OCI-LY7 (cell line): ENCODE results near the gene SRXN1. TPM values are rescaled to one million over a fixed set of nuclear protein-coding genes. Genes with fewer than 3 reads are reported as not detected.

Experiments
- BruUV-seq: library from RNA; stranded (reverse); fragments of 400-500 nt; replicated peaks from 2 replicates; lab custom pipeline; 2021; lab: Mats Ljungman, UMichigan
- CTCF ChIA-PET: fragments of 300-600 bp; sonication (Branson Sonifier 250); formaldehyde crosslinking; loops from one replicate; lab custom pipeline; 2022; ENCODE audit warnings: antibody characterized with exemption; ENCODE audit not compliant: unreplicated experiment; lab: Charles Lee
- POLR2A ChIA-PET: fragments of 300-600 bp; sonication (Branson Sonifier 250); formaldehyde crosslinking; loops from one replicate; lab custom pipeline; 2022; ENCODE audit warnings: antibody characterized with exemption; lab: Charles Lee
- DNase-seq: peaks from one replicate; pipeline ENCODE4 v3.0.0-alpha.2; 2015; ENCODE audit warnings: low spot score
- H2AFZ ChIP-seq: fragments of 200-600 bp; sonication (generic), shearing (Covaris generic); 2 replicates; pipeline ENCODE4 v1.6.1; 2014; ENCODE audit warnings: mild to moderate bottlenecking, antibody characterized with exemption, low read length, moderate library complexity
- H3K27ac ChIP-seq: fragments of 200-600 bp; sonication (generic); 2 replicates; pipeline ENCODE4 v1.5.1; 2014; ENCODE audit warnings: mixed run types, low read depth, mild to moderate bottlenecking, moderate library complexity, low read length, inconsistent platforms; ENCODE audit not compliant: poor library complexity, severe bottlenecking
- H3K36me3 ChIP-seq: fragments of 200-600 bp; sonication (generic); 2 replicates; pipeline ENCODE4 v1.6.1; 2014; ENCODE audit warnings: mild to moderate bottlenecking, antibody characterized with exemption, low read length, moderate library complexity, mixed read lengths; ENCODE audit not compliant: insufficient read depth
- H3K4me1 ChIP-seq: fragments of 200-600 bp; sonication (generic); 2 replicates; pipeline ENCODE4 v1.5.1; 2014; ENCODE audit warnings: mild to moderate bottlenecking, low read length; ENCODE audit not compliant: insufficient read depth, poor library complexity, severe bottlenecking
- H3K4me2 ChIP-seq: fragments of 200-600 bp; sonication (generic); 2 replicates; pipeline ENCODE4 v1.6.1; 2014; ENCODE audit warnings: mild to moderate bottlenecking, low read length
- H3K4me3 ChIP-seq: fragments of 200-600 bp; sonication (generic); 2 replicates; pipeline ENCODE4 v1.5.1; 2014; ENCODE audit warnings: mild to moderate bottlenecking, low read depth, low read length; ENCODE audit not compliant: poor library complexity, severe bottlenecking
- H3K79me2 ChIP-seq: fragments of 200-600 bp; sonication (generic); 2 replicates; pipeline ENCODE4 v1.6.1; 2016; ENCODE audit warnings: low read depth, mild to moderate bottlenecking, low read length, moderate library complexity, mixed read lengths; ENCODE audit not compliant: insufficient read depth
- H3K9me2 ChIP-seq: fragments of 200-600 bp; sonication (generic); 2 replicates; pipeline ENCODE4 v1.6.1; 2016; ENCODE audit warnings: mild to moderate bottlenecking, low read length, mixed read lengths; ENCODE audit not compliant: insufficient read depth
- H3K9me3 ChIP-seq: fragments of 200-600 bp; sonication (generic); 2 replicates; pipeline ENCODE4 v1.6.1; 2014; ENCODE audit warnings: mild to moderate bottlenecking, mixed run types, low read length, mixed read lengths
- H4K20me1 ChIP-seq: fragments of 200-600 bp; sonication (generic); 2 replicates; pipeline ENCODE4 v1.6.1; 2014; ENCODE audit warnings: mild to moderate bottlenecking, antibody characterized with exemption, low read length, moderate library complexity, mixed read lengths; ENCODE audit not compliant: insufficient read depth
- CTCF ChIP-seq: fragments of 200-600 bp; sonication (generic); conservative IDR thresholded peaks from 2 replicates; pipeline ENCODE4 v1.5.1; 2014; ENCODE audit warnings: mild to moderate bottlenecking, antibody characterized with exemption, low read length, moderate library complexity, mixed read lengths
- EZH2phosphoT487 ChIP-seq: fragments of 200-600 bp; sonication (generic); IDR thresholded peaks from 2 replicates; pipeline ENCODE4 v1.6.1; 2018; ENCODE audit warnings: low read depth, borderline replicate concordance, mild to moderate bottlenecking, mixed run types, antibody characterized with exemption, low read length, moderate library complexity, mixed read lengths
- intact Hi-C: fragments of 100-400 bp; cut with micrococcal nuclease; formaldehyde crosslinking; loops from one replicate; pipeline ENCODE4 v1.10.0; 2022; ENCODE audit not compliant: unreplicated experiment
- total RNA-seq, 2 experiments: library from RNA; depleted of rRNA in 1 of 2; stranded (reverse); fragments of >200 nt in 1 of 2; shearing (Covaris generic) in 1 of 2; gene quantifications; 2 replicates each; pipeline ENCODE4 v1.2.3, GENCODE V29; 2014 to 2022

Gene SRXN1
- total RNA-seq, 2 experiments from 2014 or later, result 18.6 to 19.8 TPM

- Histone ChIP-seq H3K4me3 (no peak overlapping the region), H3K9me2 (no peaks in the 10 kb centered on the region), H2AFZ (peak overlapping the region; percentile 80; the same call in 1 of the 2 replicates), H3K27ac (no peak overlapping the region), H3K36me3 (peaks cover 17% of the 10 kb centered on the region; the same call in 1 of the 2 replicates), H3K9me3 (no peaks in the 10 kb centered on the region), H4K20me1 (0 out of 2 replicates have a peak, but pooled peaks cover 4% of the 10 kb centered on the region), H3K79me2 (peaks cover 24% of the 10 kb centered on the region; the same call in 1 of the 2 replicates), H3K4me1 (peaks cover 15% of the 10 kb centered on the region), H3K4me2 (peak overlapping the region; percentile 95; the same call in 1 of the 2 replicates)
- intact Hi-C loops, result loop anchor here (10.0 kb wide), 1 partner anchor 180 kb away; the partner anchor contains the start of gene FAM110A
- no peak for TF ChIP-seq CTCF
- no peak for TF ChIP-seq EZH2phosphoT487
- no TSS peak for BruUV-seq
- POLR2A ChIA-PET, result no interaction called here
- CTCF ChIA-PET, result no interaction called here
- no peak for DNase-seq
Measured at GRCh38 chr20:654417-654750, 1.4 kb upstream of the SRXN1 start.

GRCh38 chr20:653590-654416 is 803 bp upstream of the SRXN1 start:
- H3K9me2 ChIP-seq, result no peaks in the 10 kb centered on the region
- TF ChIP-seq CTCF (no peak), EZH2phosphoT487 (no peak)
- no peak overlapping the region for H3K27ac ChIP-seq
- DNase-seq, result no peak
- H3K9me3 ChIP-seq, result no peaks in the 10 kb centered on the region
- H3K4me1 ChIP-seq, result peaks cover 15% of the 10 kb centered on the region
- ChIA-PET POLR2A (no interaction called here), CTCF (no interaction called here)
- peak overlapping the region; percentile 95 for H3K4me2 ChIP-seq
- peaks cover 24% of the 10 kb centered on the region; the same call in 1 of the 2 replicates for H3K79me2 ChIP-seq
- H4K20me1 ChIP-seq, result 0 out of 2 replicates have a peak, but pooled peaks cover 4% of the 10 kb centered on the region
- H2AFZ ChIP-seq, result peak overlapping the region; percentile 80
- intact Hi-C loops, result loop anchor here (10.0 kb wide), 1 partner anchor 181 kb away; the partner anchor contains the start of gene FAM110A
- no TSS peak for BruUV-seq
- peak overlapping the region; percentile 99 for H3K4me3 ChIP-seq
- H3K36me3 ChIP-seq, result peaks cover 21% of the 10 kb centered on the region
